WI38 (cell line): Measurements from ENCODE around the gene CEP63.

Source experiments
- H3K4me3 ChIP-seq: 2 replicates; pipeline ENCODE4 v1.5.1; 2011; ENCODE audit warnings: low read depth, mild to moderate bottlenecking, control low read depth, low read length
- TF ChIP-seq, protein P1 (sequence below): IDR thresholded peaks from 2 replicates; pipeline ENCODE4 v1.5.1; 2012; ENCODE audit warnings: low read depth, mild to moderate bottlenecking, control low read depth, low read length

CEP63 gene

DNA sequence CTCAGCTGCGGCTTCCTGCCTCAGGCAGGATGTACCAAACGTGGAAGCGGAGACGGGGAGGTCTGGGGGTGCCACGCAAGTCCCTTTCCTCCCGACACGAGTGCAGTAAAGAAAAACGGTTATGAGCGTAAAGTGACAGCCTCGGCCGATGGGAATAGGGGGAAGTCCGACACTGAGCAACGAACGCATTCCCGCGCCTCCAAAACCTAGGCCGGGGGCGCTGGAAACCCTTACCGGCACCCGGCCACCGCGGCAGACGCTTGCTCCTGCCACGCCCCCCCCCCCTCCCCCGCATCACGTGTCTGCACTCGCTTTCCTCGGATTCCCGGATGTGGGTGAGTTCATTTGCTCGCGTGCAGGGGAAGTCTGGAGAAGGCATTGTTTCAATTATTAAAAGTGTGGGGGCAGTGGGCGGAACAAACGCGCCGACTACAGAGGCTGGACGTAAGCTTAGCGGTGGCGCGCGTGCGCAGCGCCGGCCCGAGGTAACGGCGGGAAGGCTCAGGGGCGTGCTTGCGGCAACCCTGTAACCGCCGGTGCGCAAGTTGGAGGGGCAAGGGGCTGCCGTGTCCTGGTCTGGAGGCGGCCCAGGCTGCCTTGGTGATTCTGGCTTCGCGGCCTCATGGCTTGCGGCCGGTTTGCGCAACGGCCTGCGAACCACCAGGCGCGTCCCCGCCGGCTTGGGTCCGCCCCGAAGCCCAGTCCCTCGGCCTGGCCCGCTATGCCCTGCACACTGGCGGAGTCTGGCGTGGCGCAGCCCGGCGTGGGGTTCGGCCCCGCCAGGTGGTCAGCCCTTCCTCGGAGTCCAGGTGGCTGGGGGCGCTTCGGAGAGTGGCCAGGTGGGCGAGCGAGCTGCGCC is at the start of gene CEP63, which contains the start of gene ANAPC13:
Gene CEP63, plus strand, starts transcription at position 340 of the 859 bp plus-strand sequence. CDS start 9,264 bp downstream, outside the sequence.
Gene ANAPC13, minus strand, starts transcription at position 268 of the 859 bp plus-strand sequence. CDS start 3,081 bp downstream, outside the sequence.
- H3K4me3 ChIP-seq, result peak within 1 kb of the TSS; percentile 75
- TF ChIP-seq, protein P1, sequence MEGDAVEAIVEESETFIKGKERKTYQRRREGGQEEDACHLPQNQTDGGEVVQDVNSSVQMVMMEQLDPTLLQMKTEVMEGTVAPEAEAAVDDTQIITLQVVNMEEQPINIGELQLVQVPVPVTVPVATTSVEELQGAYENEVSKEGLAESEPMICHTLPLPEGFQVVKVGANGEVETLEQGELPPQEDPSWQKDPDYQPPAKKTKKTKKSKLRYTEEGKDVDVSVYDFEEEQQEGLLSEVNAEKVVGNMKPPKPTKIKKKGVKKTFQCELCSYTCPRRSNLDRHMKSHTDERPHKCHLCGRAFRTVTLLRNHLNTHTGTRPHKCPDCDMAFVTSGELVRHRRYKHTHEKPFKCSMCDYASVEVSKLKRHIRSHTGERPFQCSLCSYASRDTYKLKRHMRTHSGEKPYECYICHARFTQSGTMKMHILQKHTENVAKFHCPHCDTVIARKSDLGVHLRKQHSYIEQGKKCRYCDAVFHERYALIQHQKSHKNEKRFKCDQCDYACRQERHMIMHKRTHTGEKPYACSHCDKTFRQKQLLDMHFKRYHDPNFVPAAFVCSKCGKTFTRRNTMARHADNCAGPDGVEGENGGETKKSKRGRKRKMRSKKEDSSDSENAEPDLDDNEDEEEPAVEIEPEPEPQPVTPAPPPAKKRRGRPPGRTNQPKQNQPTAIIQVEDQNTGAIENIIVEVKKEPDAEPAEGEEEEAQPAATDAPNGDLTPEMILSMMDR, result no peak

DNA sequence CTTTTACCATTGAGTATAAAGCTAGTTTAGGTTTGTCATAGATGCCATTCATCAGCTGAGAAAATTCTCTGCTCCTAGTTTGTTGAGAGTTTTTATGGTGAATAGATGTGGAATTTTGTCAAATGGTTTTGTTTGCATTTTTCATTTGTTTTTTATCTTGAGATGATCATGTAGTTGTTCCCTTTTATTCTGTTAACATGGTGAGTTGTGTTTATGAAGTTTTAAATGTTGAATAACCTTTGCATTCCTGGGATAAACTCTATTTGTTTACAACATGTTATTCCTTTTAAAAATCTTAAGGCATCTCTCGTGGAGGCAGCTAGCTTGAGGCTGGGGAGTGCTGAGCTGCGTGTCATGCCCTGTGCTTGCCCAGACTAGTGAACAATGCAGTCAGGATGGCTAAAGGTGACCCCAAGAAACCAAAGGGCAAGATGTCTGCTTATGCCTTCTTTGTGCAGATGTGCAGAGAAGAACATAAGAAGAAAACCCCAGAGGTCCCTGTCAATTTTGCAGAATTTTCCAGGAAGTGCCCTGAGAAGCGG is 48.6 kb upstream of the CEP63 start:
- TF ChIP-seq, protein P1, result no peak

DNA sequence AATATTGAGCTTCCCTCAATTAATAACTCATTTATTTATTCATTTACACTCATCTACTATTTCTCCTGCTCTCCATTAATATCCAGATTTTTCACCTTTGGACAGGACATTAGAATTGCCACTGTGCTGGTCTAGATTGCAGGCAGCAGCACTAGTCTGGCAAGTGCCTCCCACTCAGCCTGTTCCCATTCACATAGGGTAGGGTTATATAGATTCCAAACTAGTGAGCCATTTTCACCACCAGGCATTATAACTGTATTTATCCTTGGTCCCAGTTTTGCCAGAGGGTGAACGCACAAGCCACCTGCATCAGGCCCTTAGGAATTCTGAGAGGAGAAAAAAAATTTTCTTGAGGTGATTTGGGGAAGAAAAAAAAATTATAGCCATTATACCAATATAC is 44.5 kb upstream of the CEP63 start:
- TF ChIP-seq, protein P1, result no peak
- H3K4me3 ChIP-seq, result no peak overlapping the region

More for the DNA sequence above, 48.6 kb upstream of the CEP63 start:
- no peak overlapping the region for H3K4me3 ChIP-seq

DNA sequence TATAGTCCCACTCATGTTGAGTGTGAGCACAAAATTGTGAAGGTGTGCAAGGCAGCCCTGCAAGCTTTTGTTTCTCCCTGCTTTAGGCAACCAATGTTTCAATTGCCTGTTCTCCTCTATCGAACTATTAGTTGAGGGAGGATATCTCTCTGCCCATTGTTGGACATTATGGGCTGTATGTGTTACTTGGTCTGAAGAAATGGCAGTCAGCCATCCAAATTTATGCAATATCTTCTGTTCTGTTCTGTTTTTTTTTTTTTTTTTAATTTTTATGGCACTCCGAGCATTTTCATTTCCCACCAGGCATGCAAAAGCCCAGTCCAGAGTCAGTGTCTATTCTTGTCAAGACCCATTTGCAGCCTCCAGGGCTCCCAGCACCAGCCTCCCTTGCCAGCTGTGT is 44.0 kb upstream of the CEP63 start:
- TF ChIP-seq, protein P1, result no peak
- H3K4me3 ChIP-seq, result no peak overlapping the region

DNA sequence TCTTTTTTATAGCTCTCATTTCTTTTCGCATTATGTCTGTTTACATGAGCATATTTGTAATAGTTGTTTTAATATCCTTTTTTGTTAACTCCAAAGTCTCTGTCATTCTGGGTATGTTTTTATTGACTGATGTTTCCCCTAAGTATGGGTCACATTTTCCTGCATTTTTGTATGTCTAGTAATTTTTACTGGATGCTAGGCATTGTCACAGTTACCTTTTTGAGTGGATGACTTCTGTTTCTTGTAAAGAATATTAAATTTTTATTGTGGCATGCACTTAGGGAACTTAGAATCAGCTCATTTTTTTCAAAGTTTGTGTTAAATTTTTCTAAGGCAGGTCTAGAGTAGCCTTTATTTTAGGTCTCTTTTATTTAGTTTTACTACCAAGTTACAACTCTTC is 40.8 kb upstream of the CEP63 start:
- no peak overlapping the region for H3K4me3 ChIP-seq
- TF ChIP-seq, protein P1, result no peak

DNA sequence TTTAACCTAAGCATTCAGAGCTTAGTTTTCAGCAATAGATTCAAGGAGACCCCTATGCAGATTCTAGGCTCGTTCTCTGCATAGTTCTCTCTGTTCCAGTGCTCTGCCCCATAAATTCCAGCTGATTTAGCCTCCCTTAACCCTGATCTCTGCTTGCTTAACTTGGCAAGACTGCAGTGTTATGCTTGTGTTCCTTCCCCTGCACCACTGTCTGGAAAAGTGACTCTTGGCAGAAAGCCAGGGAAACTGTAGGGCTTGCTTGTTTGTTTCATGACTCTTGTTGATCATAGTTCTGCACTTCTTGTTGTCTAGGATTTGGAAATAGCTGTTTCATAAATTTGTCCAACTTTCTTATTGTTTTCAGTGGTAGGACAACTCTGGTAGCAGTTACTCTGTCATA is 40.2 kb upstream of the CEP63 start:
- no peak overlapping the region for H3K4me3 ChIP-seq
- TF ChIP-seq, protein P1, result no peak

DNA sequence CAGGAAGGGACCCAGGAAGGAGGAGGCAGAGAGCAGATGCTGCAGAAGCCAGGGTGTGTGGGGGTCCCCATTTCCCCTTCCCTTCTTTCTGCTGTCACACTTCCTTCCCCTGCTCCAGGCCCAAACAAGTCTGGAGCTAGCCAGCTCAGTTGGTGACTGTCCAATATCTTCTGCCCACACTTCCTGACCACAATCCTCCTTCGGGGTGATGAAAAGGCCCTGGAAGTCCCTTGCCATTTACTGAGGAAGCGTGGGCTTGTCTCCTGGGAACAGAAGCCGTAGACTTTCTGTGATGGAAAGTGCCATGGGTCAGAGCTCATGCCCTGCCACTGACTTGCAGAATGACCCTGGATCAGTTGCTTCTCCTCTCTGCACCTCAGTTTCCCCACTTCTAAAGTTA is 39.1 kb upstream of the CEP63 start:
- H3K4me3 ChIP-seq, result no peak overlapping the region
- TF ChIP-seq, protein P1, result no peak
